DND-41 (cell line): ENCODE data around the gene TMEM86A.

Experiments used
- CTCF ChIP-seq: IDR thresholded peaks from 2 replicates; pipeline ENCODE4 v1.5.1; 2012; ENCODE audit warnings: borderline replicate concordance, low read length, moderate library complexity, mild to moderate bottlenecking; ENCODE audit not compliant: poor library complexity, severe bottlenecking; ENCODE audit errors: extremely low read depth
- EZH2 ChIP-seq: IDR thresholded peaks from 3 replicates; pipeline ENCODE4 v1.6.1; 2012; ENCODE audit warnings: borderline replicate concordance, low read depth, mild to moderate bottlenecking, moderate library complexity, low read length, inconsistent platforms; ENCODE audit not compliant: severe bottlenecking

- TF ChIP-seq CTCF: no peak
- TF ChIP-seq EZH2: no peak
Observed at GRCh38 chr11:18700375-18700774, 1.8 kb downstream of the TMEM86A start.
